T-helper 22 cell (primary cell): ENCODE data around the gene PPTC7.
A peak's percentile ranks its signal among the peaks of the same experiment; 100 is the strongest.
"Not testable (repeated sequence)": the region's sequence is repeated elsewhere in the genome, so short reads cannot be mapped to it uniquely, and the experiment has no call there.

Experiments
- DNase-seq: peaks from one replicate; pipeline ENCODE4 v3.0.0-alpha.2; 2020; ENCODE audit warnings: low read depth

The PPTC7 gene

DNA sequence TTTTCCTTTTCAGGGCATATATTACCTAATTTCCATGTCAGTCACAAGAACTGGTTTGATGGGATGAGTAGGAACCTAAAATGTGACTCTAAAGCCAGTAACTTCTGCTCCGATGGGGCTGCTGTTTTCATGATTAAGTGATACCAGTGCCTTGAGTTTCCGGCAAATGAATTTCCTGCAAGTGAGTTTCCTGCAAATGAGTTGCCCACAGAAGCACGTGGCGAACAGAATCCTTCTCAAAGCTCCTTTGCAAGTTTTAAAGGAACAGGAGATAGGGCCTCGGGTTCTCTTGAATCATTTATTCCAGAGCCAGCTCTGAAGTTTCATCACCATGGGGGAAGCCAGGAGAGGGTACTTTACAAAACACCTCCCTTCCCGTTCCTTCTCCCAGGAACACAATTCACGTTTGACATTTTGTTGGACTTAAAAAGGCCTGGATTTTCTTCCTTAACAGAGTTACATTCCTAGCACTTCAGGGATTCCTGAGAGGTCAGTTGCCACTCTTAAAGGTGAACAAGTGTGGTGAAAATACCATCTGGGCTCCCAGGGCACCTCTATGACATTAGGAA lies 2.2 kb upstream of the PPTC7 start:
- no peak for DNase-seq

DNA sequence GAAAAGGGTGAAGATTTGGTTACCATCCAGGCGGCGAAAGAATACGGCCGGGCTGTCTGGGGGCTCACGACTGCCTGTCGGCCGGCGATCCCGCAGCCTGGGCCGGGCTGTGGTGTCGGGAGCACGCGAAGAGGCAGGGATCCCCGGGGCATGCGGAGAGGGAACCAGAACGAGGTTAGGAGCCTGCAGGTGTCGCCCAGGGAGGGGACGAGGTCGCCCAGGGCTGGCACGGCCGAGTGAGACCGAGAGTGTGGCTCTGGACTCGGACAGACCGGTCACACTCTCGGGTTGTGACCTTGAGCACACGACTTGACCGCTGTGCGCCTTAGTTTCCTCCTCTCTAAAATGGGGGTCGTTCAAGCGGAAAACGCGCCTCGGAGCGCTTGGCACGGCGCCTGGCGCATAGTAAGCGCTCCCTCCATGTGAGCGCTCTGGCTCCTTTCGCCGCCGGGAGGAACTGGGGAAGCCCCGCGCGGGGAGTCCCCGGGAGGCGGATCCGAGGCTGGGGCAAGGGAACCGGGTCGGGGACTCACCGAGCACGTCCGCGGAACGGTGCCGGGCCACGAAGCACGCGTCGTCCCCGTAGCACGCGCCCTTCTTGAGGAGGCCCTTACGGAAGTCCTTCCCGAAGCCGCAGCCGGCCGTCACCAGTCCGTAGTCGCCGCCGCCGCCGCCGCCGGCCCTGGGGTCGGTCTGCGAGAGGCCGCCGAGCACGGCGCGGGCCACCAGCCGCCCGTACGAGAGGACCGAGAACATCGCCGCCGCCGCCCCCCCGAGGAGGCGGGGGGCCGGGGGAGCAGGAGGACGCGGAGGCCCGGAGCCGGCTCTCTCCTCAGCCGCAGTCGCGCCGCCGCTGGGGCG lies 612 bp downstream of the PPTC7 start:
- peak; percentile 74 for DNase-seq

DNA sequence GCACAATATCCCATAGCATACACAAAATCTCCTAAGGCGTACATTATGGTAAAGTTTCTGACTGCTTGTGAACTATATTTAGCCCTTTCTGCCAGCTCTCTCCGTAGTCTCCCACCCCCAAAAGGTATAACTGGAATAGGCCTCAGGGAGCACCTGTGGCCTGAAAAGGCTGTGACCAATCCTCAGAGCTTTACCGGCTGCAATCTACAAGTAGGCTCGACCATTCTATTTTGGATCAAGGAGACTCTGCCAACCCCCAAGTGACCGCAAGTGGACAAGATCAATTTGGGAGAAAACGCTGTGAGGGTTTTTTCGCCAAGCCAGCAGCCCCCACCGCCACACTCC lies 1.2 kb downstream of the PPTC7 start:
- DNase-seq = no peak

GRCh38 chr12:110579535-110580253 lies 3.4 kb downstream of the PPTC7 start:
- DNase-seq = no peak

DNA sequence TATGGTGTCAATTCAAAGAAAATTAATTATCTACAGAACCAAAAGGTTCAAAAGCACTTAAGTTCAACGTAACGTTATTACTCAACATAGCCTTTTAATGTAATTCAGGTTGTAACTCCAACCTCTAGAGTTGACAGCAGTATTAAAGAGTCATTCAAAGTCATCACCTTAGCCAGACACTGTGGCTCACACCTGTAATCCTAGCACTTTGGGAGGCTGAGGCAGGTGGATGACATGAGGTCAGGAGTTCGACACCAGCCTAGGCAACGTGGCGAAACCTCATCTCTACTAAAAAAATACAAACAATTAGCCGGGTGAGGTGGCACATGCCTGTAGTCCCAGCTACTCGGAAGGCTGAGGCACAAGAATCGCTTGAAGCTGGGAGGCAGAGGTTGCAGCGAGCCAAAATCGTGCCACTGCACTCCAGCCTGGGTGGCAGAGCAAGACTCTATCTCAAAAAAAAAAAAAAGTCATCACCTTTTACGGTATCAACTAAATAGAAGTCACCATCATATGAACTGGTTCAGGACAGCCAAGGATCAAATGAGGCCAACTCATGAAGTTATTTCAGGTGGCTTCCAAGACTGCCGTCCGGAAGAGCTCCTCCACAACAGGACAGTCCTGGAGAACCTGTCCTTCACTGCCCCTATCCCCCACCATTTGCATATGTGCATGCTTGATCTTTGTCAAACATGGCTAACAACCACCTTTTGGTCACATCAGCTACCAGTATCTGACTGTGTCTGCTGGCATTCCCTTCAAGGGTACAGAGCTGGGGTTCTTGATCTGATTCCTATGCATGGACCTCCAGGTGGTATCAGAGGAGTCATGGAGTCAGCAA lies 4.2 kb downstream of the PPTC7 start:
- no peak for DNase-seq

GRCh38 chr12:110577864-110578693 lies 5.0 kb downstream of the PPTC7 start:
- no peak for DNase-seq

GRCh38 chr12:110576504-110576903 lies 6.6 kb downstream of the PPTC7 start:
- no peak for DNase-seq

GRCh38 chr12:110575326-110575725 lies 7.8 kb downstream of the PPTC7 start:
- no peak for DNase-seq

DNA sequence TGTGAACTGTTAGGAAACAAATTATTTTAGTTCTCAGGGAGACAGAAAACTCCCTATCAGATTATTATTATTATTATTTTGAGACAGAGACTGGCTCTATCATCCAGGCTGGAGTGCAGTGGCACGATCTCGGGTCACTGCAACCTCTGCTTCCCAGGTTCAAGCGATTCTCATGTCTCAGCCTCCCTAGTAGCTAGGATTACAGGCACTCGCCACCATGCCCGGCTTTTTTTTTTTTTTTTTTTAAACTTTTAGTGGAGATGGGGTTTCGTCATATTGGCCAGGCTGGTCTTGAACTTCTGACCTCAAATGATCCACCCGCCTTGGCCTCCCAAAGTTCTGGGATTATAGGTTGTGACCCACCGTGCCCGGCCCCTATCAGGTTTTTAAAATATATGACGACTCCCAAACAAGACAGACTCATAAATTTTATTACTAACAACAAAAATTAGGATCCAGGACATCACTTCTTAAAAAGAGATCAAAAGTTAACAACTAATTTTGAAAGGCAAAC lies 8.3 kb downstream of the PPTC7 start:
- not testable (repeated sequence) for DNase-seq

DNA sequence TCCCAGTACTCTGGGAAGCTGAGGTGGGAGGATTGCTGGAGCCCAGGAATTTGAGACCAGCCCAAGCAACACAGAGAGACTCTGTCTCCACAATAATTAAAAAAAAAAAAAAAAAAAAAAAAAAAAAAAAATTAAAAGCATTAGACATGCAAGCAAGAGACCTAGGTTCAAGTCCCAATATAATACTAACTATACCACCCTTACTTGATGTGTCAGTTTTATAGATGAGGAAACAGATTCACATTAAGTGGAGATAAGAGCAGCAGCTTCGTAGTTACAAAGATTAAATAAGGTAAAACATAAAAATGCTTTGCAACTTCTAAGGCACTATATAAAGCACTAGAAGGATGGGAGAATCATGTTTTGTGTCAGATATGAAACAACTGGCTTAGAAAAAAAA lies 9.1 kb downstream of the PPTC7 start:
- DNase-seq = no peak

- DNase-seq = not testable (repeated sequence)
Observed at GRCh38 chr12:110570798-110571197, 12.3 kb downstream of the PPTC7 start.

DNA sequence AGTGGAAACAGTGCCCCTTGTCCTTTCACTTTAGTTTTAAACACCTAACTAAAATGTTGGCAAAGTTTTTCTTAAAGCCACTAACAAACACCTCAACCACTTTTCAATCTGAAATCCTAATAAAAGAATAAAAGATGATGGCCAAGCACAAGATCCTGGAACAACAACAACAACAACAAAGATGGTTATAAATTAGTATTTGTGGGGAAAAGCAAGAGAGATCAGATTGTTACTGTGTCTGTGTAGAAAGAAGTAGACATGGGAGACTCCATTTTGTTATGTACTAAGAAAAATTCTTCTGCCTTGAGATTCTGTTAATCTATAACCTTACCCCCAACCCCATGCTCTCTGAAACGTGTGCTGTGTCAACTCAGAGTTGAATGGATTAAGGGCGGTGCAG lies 13.3 kb downstream of the PPTC7 start:
- not testable (repeated sequence) for DNase-seq

- no peak for DNase-seq
Observed at GRCh38 chr12:110568752-110569151, 14.4 kb downstream of the PPTC7 start.

- no peak for DNase-seq
Observed at GRCh38 chr12:110566993-110567392, 16.1 kb downstream of the PPTC7 start.

- no peak for DNase-seq
Observed at GRCh38 chr12:110565894-110566871, 16.9 kb downstream of the PPTC7 start.

DNA sequence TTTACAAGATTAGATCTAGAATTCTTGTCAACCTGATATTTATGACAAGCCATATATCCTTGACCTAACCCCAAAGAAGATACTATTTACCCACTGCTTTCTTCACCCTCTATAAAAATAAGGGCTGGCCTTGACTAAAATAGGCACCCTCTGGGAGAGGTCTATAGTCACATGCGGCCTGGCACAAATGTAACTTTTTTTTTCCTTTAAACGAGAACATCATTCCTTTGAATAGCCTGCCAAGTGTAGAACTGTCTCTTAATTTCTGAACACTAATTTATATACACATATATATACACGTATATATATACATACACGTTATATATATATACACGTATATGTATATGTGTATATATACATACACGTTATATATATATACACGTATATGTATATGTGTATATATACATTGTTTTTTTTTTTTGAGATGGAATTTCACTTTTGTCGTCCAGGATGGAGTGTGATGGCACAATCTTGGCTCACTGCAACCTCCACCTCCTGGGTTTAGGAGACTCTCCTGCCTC lies 18.6 kb downstream of the PPTC7 start:
- no peak for DNase-seq

- DNase-seq = no peak
Observed at GRCh38 chr12:110563702-110564470, 19.2 kb downstream of the PPTC7 start.

- DNase-seq = peak; percentile 17
Observed at GRCh38 chr12:110562386-110562785, 20.7 kb downstream of the PPTC7 start.
